ENCODE measurements around the gene IL18R1.

IL18R1 gene

GRCh38 chr2:102401865-102402264, 46.3 kb downstream of the IL18R1 start:
- Histone ChIP-seq H3K4me3 (no peak overlapping the region), H3K4me1 (no peaks in the 10 kb centered on the region), H3K9me3 (no peaks in the 10 kb centered on the region), H3K27ac (no peak overlapping the region), H3K27me3 (no peaks in the 10 kb centered on the region), H3K36me3 (no peaks in the 10 kb centered on the region)
- intact Hi-C loops (cut with DNase I; ENCODE audit: low total_unique reads) = no loop called here
- DNase-seq = no peak
- TF ChIP-seq, protein P1, sequence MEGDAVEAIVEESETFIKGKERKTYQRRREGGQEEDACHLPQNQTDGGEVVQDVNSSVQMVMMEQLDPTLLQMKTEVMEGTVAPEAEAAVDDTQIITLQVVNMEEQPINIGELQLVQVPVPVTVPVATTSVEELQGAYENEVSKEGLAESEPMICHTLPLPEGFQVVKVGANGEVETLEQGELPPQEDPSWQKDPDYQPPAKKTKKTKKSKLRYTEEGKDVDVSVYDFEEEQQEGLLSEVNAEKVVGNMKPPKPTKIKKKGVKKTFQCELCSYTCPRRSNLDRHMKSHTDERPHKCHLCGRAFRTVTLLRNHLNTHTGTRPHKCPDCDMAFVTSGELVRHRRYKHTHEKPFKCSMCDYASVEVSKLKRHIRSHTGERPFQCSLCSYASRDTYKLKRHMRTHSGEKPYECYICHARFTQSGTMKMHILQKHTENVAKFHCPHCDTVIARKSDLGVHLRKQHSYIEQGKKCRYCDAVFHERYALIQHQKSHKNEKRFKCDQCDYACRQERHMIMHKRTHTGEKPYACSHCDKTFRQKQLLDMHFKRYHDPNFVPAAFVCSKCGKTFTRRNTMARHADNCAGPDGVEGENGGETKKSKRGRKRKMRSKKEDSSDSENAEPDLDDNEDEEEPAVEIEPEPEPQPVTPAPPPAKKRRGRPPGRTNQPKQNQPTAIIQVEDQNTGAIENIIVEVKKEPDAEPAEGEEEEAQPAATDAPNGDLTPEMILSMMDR (IDR thresholded peaks at IDR 0.05) = no peak

- no peaks in the 10 kb centered on the region for H3K9me3 ChIP-seq
- H3K4me1 ChIP-seq = no peaks in the 10 kb centered on the region
- TF ChIP-seq, protein P1 (IDR thresholded peaks at IDR 0.05) = no peak
- H3K27me3 ChIP-seq = no peaks in the 10 kb centered on the region
- intact Hi-C loops (cut with DNase I; ENCODE audit: low total_unique reads) = no loop called here
- no peak for DNase-seq
- H3K27ac ChIP-seq = no peak overlapping the region
- H3K36me3 ChIP-seq = no peaks in the 10 kb centered on the region
- H3K4me3 ChIP-seq = no peak overlapping the region
Observed at GRCh38 chr2:102410952-102411351, 55.4 kb downstream of the IL18R1 start.

GRCh38 chr2:102412199-102412598, 56.6 kb downstream of the IL18R1 start:
- intact Hi-C loops (cut with DNase I; ENCODE audit: low total_unique reads) = no loop called here
- no peaks in the 10 kb centered on the region for H3K36me3 ChIP-seq
- H3K4me3 ChIP-seq = no peak overlapping the region
- H3K27me3 ChIP-seq = no peaks in the 10 kb centered on the region
- no peaks in the 10 kb centered on the region for H3K9me3 ChIP-seq
- no peak overlapping the region for H3K27ac ChIP-seq
- TF ChIP-seq, protein P1 (IDR thresholded peaks at IDR 0.05) = no peak
- no peaks in the 10 kb centered on the region for H3K4me1 ChIP-seq
- DNase-seq = no peak

DNA sequence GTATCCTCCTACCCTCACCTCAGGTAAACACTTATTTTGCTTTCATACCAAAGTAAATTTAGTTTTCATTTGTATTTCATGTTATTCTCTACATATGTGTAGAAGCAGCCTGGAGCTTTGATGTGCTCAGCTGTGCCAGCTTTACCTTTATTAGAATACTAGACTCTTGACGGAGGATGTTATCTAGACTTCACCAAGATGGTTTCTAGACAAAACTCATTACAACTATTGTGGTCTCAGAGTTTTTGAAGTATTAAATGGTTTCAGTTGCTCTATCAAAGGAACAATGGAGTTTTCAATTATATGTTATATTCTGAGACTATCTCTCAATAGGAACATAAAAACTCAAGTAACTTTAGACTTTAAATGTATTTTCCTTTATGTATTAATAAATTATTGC, 62.4 kb downstream of the IL18R1 start:
- H3K4me1 ChIP-seq = no peaks in the 10 kb centered on the region
- no peak overlapping the region for H3K4me3 ChIP-seq
- no peaks in the 10 kb centered on the region for H3K36me3 ChIP-seq
- no peaks in the 10 kb centered on the region for H3K9me3 ChIP-seq
- DNase-seq = no peak
- H3K27ac ChIP-seq = no peak overlapping the region
- intact Hi-C loops (cut with DNase I; ENCODE audit: low total_unique reads) = no loop called here
- H3K27me3 ChIP-seq = no peaks in the 10 kb centered on the region
- TF ChIP-seq, protein P1 (IDR thresholded peaks at IDR 0.05) = no peak

- TF ChIP-seq, protein P1 (IDR thresholded peaks at IDR 0.05) = no peak
- no peaks in the 10 kb centered on the region for H3K4me1 ChIP-seq
- no peak overlapping the region for H3K27ac ChIP-seq
- DNase-seq = no peak
- no peaks in the 10 kb centered on the region for H3K36me3 ChIP-seq
- intact Hi-C loops (cut with DNase I; ENCODE audit: low total_unique reads) = no loop called here
- H3K9me3 ChIP-seq = no peaks in the 10 kb centered on the region
- H3K27me3 ChIP-seq = no peaks in the 10 kb centered on the region
- no peak overlapping the region for H3K4me3 ChIP-seq
Observed at GRCh38 chr2:102418421-102418961, 62.9 kb downstream of the IL18R1 start.

DNA sequence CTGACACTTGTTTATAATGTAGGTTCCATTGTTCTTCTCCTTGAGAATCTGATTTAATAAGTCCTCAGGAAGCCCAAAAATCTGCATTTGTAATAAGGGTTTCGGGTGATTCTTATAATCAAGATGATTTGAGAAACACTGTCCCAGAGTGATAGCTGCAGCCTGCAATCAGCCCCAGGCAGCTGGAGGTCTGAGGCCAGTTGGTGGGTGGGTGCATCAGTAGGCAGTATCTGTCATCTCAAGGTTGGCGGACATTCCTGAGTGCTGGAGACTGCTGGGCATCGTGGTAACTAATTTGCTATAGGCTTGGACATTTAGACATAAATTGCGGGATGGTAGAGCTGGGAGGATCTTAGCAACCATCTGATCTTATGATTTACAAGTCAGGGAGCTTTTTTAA, 64.7 kb downstream of the IL18R1 start:
- TF ChIP-seq, protein P1 (IDR thresholded peaks at IDR 0.05) = no peak
- Histone ChIP-seq H3K4me1 (no peaks in the 10 kb centered on the region), H3K36me3 (no peaks in the 10 kb centered on the region), H3K27ac (no peak overlapping the region), H3K9me3 (no peaks in the 10 kb centered on the region), H3K27me3 (no peaks in the 10 kb centered on the region), H3K4me3 (no peak overlapping the region)
- intact Hi-C loops (cut with DNase I; ENCODE audit: low total_unique reads) = no loop called here
- no peak for DNase-seq

Measured in tibial artery (tissue), 4 donors.